ENCODE data around the gene STOX1. TPM values are rescaled to one million over a fixed set of nuclear protein-coding genes. Genes with fewer than 3 reads are reported as not detected.
"Not testable (repeated sequence)": the region's sequence is repeated elsewhere in the genome, so short reads cannot be mapped to it uniquely, and the experiment has no call there.

The STOX1 gene
- total RNA-seq, 3 donors from 2014 or later (not counting 1 experiment from before 2014, with no cell fraction given): 0.07 TPM; not detected in 2

GRCh38 chr10:68831961-68832455, 4.7 kb downstream of the STOX1 start:
- Mint-ChIP-seq H3K4me3 (no peak overlapping the region), H3K27ac (no peak overlapping the region), H3K9me3 (no peaks in the 10 kb centered on the region), H3K4me1 (no peaks in the 10 kb centered on the region), H3K27me3 (ENCODE audit: low read depth in 2 of 2) (no peaks in the 10 kb centered on the region), H3K36me3 (no peaks in the 10 kb centered on the region)
- no peak for TF ChIP-seq CTCF (IDR thresholded peaks at IDR 0.05)
- Histone ChIP-seq H3K9me3 (ENCODE audit: control insufficient read depth, insufficient read depth, low read length) (no peaks in the 10 kb centered on the region), H3K27me3 (ENCODE audit: control insufficient read depth, insufficient read depth, low read length) (peaks cover 2% of the 10 kb centered on the region), H3K36me3 (ENCODE audit: control insufficient read depth, insufficient read depth, low read length) (no peaks in the 10 kb centered on the region), H3K27ac (ENCODE audit: low read length) (no peak overlapping the region), H3K4me3 (ENCODE audit: low read length) (no peak overlapping the region), H3K4me1 (ENCODE audit: control insufficient read depth, insufficient read depth, low read length) (peaks cover 2% of the 10 kb centered on the region)
- intact Hi-C loops (cut with micrococcal nuclease): no loop called here
- DNase-seq: no peak
- 90% methylated on average over 5 of the region's 5 CpGs for WGBS (ENCODE audit: insufficient coverage)
- no peak for ATAC-seq

- intact Hi-C loops (cut with micrococcal nuclease): no loop called here
Observed at GRCh38 chr10:68832601-68833000, 5.3 kb downstream of the STOX1 start.

GRCh38 chr10:68837626-68838322, 10.4 kb downstream of the STOX1 start:
- Mint-ChIP-seq H3K4me3 (no peak overlapping the region), H3K9me3 (no peaks in the 10 kb centered on the region), H3K36me3 (no peaks in the 10 kb centered on the region), H3K27ac (no peak overlapping the region), H3K4me1 (no peaks in the 10 kb centered on the region), H3K27me3 (ENCODE audit: low read depth in 2 of 2) (no peaks in the 10 kb centered on the region)
- ATAC-seq: no peak
- TF ChIP-seq CTCF (IDR thresholded peaks at IDR 0.05): no peak
- intact Hi-C loops (cut with micrococcal nuclease): no loop called here
- H3K27ac ChIP-seq (ENCODE audit: low read length): no peak overlapping the region
- no peak for DNase-seq
- no peaks in the 10 kb centered on the region for H3K4me1 ChIP-seq (ENCODE audit: control insufficient read depth, insufficient read depth, low read length)
- H3K9me3 ChIP-seq (ENCODE audit: control insufficient read depth, insufficient read depth, low read length): no peaks in the 10 kb centered on the region
- H3K27me3 ChIP-seq (ENCODE audit: control insufficient read depth, insufficient read depth, low read length): no peaks in the 10 kb centered on the region
- H3K36me3 ChIP-seq (ENCODE audit: control insufficient read depth, insufficient read depth, low read length): no peaks in the 10 kb centered on the region
- 93% methylated on average over 8 of the region's 8 CpGs for WGBS (ENCODE audit: insufficient coverage)
- H3K4me3 ChIP-seq (ENCODE audit: low read length): no peak overlapping the region

More at GRCh38 chr10:68832601-68833000, 5.3 kb downstream of the STOX1 start:
- Mint-ChIP-seq H3K36me3 (no peaks in the 10 kb centered on the region), H3K27me3 (ENCODE audit: low read depth in 2 of 2) (no peaks in the 10 kb centered on the region), H3K4me3 (no peak overlapping the region), H3K4me1 (no peaks in the 10 kb centered on the region), H3K27ac (no peak overlapping the region), H3K9me3 (no peaks in the 10 kb centered on the region)
- Histone ChIP-seq H3K4me1 (ENCODE audit: control insufficient read depth, insufficient read depth, low read length) (no peaks in the 10 kb centered on the region), H3K27me3 (ENCODE audit: control insufficient read depth, insufficient read depth, low read length) (peaks cover 2% of the 10 kb centered on the region), H3K9me3 (ENCODE audit: control insufficient read depth, insufficient read depth, low read length) (no peaks in the 10 kb centered on the region), H3K27ac (ENCODE audit: low read length) (no peak overlapping the region), H3K36me3 (ENCODE audit: control insufficient read depth, insufficient read depth, low read length) (no peaks in the 10 kb centered on the region), H3K4me3 (ENCODE audit: low read length) (no peak overlapping the region)
- no peak for ATAC-seq
- 95% methylated on average over 4 of the region's 4 CpGs for WGBS (ENCODE audit: insufficient coverage)
- TF ChIP-seq CTCF (IDR thresholded peaks at IDR 0.05): no peak
- no peak for DNase-seq

- H3K4me3 Mint-ChIP-seq: not testable (repeated sequence)
Observed at GRCh38 chr10:68840650-68841049, 13.3 kb downstream of the STOX1 start.

More at GRCh38 chr10:68840650-68841049, 13.3 kb downstream of the STOX1 start:
- H3K9me3 Mint-ChIP-seq; H3K4me3 ChIP-seq (ENCODE audit: low read length); H3K27me3 ChIP-seq (ENCODE audit: control insufficient read depth, insufficient read depth, low read length); H3K4me1 Mint-ChIP-seq; intact Hi-C loops (cut with micrococcal nuclease); ATAC-seq; H3K9me3 ChIP-seq (ENCODE audit: control insufficient read depth, insufficient read depth, low read length); H3K36me3 ChIP-seq (ENCODE audit: control insufficient read depth, insufficient read depth, low read length); H3K27ac ChIP-seq (ENCODE audit: low read length); H3K27me3 Mint-ChIP-seq (ENCODE audit: low read depth in 2 of 2); H3K27ac Mint-ChIP-seq; DNase-seq; H3K36me3 Mint-ChIP-seq; H3K4me1 ChIP-seq (ENCODE audit: control insufficient read depth, insufficient read depth, low read length): not testable (repeated sequence)
- WGBS (ENCODE audit: insufficient coverage): 93% methylated on average over 9 of the region's 9 CpGs
